NCI-H1048 (cell line): ENCODE measurements around the gene PPTC7.
"Not testable (repeated sequence)": the region's sequence is repeated elsewhere in the genome, so short reads cannot be mapped to it uniquely, and the experiment has no call there.

ENCODE experiments used
- DNase-seq: peaks from one replicate; lab custom pipeline; 2025; lab: John Stamatoyannopoulos, UW

Gene PPTC7

DNA sequence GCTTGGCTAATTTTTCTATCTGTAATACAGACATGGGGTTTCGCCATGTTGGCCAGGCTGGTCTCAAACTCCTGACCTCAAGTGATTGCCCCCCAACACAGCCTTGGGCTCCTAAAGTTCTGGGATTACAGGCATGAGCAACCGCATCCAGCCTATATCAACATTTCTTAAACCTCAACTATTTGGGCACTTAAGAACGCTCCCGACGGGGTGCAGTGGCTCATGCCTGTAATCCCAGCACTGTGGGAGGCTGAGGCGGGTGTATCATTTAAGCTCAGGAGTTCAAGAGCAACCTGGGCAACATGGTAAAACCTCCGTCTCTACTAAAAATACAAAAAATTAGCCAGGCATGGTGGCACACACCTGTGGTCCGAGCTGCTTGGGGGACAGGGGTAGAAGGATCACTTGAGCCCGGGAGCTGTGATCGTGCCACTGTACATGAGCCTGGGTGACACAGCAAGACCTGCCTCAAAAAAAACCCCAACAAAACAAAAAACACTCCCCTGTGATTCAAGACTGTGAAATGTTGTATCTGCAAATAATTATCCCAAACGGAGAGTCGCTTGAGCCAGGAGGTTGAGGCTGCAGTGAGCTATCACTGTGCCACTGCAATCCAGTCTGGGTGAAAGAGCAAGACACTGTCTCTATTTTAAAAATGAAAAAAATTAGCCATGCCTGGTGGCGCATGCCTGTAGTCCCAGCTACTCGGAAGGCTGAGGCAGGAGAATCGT, 21.5 kb downstream of the PPTC7 start:
- DNase-seq = no peak

DNA sequence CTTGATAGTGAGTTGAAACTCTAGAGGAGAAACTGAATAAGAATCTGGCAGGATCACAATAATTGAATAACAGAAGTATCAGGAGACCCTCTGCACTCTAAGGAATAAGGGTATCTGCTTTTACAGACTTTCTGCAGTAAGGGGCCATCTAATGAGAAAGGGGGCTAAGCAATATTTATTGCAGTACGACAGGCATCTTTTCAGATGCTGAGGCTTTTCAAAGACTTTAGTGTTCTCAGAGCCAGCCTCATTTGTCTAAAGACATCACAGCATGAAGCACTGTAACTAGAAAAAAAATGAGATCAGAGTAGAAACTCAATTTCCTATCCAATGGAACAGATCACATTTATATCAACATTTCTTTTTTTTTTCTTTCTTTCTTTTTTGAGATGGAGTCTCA, 22.2 kb downstream of the PPTC7 start:
- DNase-seq = no peak

DNA sequence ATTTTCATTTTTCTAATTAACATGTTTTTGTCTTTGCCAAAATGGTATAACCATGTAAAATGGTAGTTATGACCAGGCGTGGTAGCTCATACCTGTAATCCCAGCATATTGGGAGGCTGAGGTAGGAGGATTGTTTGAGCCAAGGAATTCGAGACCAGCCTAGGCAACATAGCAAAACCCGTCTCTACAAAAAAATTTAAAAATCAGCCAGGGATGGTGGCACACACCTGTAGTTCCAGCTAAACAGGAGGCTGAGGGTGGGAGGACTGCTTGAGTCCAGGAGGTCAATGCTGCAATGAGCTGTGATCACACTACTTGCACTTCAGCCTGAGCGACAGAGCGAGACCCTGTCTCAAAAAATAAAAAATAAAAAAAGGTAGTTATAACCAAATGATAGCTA, 23.1 kb downstream of the PPTC7 start:
- DNase-seq = no peak

DNA sequence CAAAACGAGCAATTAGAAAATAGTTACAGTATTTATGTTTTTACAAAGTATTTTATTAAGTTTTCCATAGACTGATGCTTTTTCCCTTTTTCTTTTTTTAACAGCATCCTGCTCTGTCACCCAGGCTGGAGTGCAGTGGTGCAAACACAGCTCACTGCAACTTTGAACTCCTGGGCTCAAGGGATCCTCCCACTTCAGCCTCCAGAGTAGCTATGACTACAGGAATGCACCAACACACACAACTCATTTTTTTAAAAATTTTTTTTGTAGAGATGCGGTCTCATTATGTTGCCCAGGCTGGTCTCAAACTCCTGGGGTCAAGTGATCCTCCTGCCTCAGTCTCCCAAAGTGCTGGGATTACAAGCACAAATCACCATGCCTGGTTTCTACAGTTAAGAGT, 24.2 kb downstream of the PPTC7 start:
- not testable (repeated sequence) for DNase-seq

DNA sequence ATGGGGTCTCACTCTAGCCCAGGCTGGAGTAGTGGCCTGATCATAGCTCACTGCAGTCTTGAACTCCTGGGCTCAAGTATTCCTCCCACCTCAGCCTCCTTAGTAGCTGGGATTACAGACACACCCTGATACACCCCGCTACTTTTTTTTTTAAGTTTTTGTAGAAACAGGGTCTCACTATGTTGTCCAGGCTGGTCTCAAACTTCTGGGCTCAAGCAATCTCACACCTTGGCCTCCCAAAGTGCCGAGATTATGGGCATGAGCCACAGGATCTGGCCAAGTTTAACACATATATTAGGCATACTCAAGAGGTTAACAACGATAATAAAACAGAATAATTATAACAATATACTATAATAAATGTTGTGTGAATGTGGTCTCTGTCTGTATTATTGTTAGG, 25.8 kb downstream of the PPTC7 start:
- DNase-seq = no peak

DNA sequence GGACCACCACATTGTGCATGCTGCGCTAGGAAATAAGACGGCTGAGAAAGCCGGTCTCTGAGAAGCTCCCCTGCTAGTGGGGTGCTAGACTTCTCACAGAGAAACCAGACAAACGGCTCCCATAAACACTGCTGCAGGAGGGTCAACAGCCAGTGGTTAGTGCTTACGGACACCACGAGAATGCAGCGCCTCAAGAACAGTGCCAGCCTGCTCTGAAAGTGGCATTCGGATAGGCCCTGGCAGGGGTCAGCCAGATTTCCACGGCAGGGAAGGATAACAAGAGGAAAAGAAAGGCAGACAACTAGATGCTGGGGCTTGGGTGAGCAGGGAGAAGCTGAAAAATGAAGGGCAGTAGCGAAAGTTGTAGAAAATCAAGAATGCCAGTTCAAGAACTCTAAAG, 26.4 kb downstream of the PPTC7 start:
- DNase-seq = no peak

DNA sequence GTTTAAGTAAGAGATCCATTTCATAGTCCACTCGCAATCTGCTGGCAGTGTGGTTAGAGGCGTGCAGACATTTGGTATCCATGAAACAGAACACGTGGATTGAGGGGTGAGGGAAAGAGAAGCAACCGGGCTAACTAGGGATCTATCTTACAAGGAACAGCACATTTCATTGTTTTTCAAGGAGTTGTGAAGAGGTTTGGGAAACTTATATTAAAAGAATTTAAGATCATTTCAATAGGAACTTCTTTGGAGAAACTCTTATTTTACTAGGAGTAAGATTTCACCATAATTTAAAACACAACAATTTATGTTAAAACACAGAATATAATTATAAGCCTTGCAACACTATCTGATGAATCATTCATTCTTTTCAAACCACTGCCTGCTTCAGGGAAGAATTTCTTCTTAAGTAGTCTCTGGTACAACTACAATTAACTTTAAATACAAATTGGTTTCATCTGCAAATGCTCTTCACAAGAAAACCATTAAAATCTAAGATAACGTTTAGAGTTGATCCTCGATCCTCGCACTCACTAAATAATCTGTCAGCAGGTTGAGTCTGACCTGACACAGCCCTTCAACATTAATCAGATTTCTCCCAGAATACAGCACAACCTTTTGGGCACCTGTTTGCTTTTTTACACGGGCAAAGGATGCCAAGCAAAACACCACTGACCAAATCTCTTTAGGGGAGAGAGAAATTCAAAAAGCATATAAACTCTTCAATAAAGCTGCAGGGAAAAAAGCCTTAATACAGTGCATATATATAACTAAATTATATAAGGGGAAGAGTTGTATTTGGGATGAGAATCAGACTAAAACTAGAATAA, 27.3 kb downstream of the PPTC7 start:
- DNase-seq = no peak

DNA sequence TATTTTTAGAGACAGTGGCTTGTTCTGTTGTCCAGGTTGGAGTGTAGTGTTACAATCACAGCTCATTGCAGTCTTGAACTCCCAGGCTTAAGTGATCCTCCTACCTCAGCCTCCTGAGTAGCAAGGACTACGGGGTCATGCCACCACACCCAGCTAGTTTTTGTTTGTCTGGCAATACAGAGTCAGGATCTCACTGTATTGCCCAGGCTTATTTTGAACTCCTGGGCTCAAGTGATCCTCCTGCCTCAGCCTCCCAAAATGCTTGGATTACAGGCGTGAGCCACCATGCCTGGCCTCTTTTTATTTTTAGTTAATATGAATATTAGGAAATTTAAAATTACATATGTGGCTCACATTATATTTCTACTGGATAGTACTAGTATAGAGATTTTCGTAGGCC, 28.9 kb downstream of the PPTC7 start:
- no peak for DNase-seq

DNA sequence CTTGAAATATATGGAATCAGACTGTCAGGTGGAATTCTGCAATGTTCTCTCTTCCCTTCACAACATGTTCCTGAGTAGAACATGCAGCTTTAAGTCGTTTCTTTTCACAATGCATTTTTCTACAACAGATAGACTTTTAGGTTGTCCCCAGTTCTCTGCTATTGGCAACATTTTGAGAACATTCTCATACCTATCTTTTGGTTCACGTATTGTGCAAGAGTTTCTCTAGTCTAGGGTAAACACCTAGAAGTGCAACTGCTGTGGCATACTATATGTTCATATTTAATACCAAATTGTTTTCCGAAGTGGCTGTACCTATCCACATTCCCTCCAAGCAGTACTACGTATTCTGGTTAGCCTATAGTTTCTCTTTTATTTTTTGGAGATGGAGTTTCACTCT, 32.1 kb downstream of the PPTC7 start:
- no peak for DNase-seq

DNA sequence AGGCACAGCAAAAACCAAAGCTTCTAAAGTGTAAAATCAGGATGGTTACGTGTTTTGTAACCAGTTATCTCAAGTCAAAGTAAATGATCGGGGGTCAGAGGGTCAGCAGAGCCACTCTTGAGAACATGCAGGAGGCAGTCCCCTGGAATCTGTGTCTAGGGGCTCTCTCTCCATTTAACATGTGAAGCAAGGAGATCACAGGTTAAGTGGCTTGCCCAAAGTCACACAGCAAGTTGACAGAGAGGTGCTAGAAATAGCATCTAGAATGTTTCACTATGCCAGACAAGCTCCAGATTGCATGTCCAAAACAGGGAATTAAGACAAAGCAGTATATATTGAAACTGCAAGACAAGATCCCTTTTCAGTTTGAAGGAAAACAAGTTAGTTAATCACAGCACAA, 33.4 kb downstream of the PPTC7 start:
- DNase-seq = no peak

DNA sequence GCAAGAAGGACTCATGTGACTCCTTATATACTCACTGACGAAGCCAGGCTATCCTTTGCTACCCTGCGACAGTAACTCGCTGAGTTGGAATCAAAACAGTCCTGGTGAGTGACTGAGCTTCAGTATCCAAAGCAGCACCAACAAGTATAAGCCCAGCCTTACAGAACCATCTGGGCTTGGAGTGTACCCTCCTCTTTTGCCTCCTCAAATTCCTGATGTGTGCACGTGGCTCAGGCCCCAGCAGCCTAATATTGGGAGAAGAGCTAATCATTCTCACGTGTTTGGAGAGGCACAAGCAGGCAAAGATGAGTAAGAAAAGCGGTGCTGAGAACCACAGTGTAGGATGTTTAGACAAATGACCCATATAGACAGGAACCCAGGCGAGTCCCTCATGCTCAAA, 34.4 kb downstream of the PPTC7 start:
- no peak for DNase-seq

DNA sequence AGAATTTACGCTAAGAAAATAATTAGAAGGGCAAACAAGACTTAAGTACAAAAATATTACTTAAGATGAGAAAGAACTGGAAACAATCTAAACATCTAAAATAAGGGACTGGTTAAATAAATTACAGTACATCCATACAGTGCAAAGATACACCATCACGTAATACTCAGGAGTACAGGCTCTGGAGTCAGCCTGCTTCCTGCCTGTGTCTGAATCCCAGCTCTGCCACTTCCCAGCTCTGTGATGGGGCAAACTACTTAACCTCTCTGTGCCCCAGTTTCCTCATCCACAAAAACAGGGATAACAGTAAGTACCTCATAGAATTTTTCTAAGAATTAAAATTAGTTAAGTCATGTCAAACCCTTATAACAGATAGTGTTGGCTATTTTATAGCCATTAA, 36.0 kb downstream of the PPTC7 start:
- DNase-seq = no peak

DNA sequence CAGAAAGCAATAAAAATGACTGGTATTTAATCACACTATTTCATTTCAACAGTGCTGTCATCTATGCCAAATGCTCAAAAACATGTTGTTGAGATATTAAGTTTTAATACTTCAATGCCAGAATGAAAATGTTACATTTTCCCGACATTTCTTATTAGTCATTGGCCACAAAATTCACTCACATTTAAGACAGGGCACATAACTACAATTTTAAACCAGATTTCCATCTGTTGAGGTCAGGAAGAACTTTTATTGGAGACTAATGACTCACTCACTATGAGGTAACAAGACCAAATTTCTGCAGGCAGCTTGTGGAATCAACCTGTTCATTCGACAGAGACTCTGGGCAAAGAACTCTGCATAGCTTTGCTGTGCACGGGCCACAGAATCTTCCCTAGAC, 36.8 kb downstream of the PPTC7 start:
- DNase-seq = no peak

DNA sequence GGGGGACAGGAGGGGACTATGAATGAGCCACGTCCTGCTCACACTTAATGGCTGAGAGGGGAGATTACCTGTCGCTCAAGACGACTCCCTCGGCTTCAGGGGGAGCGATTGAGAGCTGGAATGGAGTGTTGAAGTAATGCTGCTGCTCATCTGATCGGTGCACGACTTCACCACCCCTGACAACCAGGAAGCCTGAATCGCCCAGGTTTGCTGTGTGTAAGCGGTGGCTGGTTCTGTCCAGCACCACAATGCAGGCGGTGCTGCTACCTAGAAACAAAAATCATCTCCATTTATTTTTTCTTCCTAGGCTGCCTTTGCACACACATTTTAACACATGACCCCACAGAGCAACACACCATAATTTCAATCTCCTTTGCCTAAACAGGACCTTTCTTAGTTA, 37.3 kb downstream of the PPTC7 start:
- DNase-seq = no peak

DNA sequence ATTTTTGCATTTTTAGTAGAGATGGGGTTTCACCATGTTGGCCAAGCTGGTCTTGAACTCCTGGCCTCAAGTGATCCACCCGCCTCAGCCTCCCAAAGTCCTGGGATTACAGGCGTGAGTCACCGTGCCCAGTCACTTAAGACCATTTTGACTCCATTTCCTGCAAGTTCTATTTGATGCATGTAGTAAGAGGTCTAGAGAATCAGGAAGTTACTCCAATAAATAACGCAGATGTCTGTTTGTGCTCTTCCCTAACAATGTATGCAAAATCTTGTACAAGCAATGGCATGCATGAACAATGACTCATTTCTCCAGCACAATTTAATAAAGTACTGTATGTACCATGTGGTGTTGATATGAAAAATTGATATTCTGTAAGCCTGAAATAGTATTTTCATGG, 37.9 kb downstream of the PPTC7 start:
- DNase-seq = not testable (repeated sequence)

DNA sequence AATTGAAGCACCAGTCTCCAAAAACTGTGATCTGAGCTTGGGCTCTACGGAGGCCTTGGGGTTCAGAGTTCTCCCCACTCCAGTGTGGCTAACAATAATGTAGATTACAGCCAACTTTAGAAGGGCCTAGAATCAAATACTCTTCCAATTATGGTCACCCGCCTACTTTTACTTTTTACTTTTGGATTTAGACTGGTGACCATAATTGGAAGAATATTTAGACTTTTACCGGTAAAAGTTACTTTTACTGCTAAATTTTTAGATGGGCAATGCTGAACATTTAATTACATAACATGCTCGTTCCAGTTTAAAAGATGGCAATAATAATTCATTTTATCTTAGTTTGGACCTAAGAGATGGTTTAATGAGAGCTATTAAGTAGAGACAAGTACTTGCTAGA, 39.2 kb downstream of the PPTC7 start:
- DNase-seq = no peak

DNA sequence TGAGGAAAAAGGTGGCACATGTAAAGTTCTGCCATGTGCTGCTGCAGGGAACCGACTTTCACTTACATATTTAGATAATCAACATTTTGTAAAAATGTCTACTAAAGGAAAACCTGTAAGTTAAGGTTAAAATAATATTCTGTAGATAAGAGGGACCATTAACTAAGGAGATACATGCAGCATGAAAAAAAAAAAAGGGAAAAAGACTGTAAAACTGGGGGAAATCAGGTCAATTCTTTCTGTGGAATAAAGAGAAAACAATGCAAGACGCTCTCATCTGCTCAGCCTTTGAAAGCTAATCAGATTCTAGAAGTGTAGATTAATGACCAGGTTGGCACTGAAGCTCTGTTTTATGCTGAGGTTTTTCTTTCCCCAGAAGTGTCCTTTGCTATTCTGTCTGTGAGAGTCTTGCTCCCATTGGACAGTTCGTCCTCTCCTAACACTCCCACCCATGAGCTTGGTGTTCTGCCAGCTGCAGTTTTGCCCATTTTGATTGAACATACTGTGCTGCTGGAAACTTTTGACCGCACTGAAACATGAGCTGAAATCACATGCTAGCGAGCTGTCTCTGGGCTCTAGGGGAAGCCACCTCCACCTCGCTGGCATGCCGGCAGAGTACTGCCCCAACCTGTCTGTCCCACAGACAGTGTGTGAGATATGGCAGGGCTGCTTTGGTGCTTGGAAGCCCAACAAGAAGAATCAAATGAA, 39.7 kb downstream of the PPTC7 start:
- no peak for DNase-seq

DNA sequence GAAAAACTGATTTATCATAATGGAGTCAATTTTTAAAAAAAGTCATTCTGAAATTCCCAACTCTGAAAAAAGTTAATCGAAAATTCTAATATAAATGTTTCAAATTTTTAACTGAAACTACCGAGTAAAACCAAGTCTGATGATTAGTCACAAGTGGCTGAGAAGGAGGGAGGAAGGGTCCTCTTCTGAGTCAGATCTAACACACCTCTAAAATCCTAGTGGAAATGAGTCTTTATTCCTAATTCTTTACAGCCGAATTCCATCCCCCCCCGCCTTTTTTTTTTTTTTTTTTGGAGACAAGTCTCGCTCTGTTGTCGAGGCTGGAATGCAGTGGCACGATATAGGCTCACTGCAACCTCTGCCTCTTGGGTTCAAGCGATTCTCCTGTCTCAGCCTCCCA, 43.1 kb downstream of the PPTC7 start:
- no peak for DNase-seq

DNA sequence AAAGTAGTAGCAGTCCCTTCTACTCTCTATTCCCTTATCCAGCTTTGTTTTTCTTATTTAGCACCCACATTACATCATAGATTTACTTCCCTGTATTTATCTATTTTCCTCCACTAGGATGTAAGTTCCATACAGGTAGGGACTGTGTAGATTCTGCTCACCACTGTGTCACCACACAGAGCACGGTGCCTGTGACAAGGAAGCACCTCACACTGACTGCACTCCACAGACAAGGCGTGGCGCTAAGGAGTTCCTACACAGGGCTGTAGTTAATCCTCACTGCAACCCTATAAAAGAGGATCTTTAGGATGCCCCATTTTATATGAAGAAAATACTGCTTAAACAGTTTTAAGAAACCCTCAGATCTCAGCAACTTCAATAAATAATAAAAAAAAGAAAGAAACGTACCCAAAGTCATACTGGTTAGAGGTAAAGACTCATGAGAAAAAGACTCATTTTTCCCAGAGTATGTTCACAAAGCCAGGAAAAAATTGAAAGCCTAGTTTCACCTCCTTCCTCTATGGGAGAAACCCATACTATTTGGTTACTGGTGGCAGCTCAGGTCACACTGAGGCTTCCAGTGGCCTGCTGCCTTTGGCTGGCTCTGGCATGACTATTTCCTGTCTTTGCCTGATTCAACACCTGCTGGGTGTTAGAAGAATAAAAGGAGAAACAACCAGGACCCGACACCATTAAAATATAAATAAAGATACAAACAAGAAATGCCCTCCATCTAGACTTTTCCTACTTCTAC, 44.1 kb downstream of the PPTC7 start:
- no peak for DNase-seq

DNA sequence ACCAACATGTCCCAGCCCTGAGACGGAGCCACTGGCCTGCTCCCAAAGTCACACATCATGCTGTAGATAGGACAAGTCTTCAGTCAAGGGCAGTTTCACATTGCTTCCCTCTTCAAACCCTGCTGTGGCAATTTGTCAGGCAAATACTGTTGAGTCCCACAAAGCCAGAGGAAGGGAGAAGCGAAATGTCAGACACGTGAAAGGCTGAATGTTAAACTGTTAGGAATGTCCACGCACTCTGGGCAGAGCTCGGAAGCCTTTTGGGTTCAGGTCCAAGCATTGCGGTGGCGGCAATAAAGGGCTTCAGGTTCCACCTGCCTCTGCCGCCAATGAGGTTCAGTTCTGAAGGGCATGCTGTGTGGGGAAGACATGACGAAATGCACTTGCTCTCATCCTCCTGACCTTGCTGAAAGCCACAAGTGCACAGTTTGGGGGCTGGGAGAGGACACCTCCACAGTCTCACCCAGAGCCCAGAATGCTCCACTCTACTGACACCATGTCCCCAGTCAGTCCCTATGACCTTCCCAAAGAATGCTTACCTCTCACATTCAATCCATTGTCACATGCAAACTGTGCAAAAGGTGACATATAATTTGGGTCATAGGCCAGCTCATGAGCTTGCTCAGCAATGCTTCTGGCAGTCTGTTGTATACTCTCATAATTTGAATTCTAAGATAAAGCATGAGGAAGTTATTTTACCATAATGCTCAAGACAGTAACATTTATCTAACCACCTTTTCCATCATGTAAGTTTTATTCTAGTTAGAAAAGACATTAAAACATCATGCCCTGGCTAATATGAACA, 45.3 kb downstream of the PPTC7 start:
- no peak for DNase-seq

DNA sequence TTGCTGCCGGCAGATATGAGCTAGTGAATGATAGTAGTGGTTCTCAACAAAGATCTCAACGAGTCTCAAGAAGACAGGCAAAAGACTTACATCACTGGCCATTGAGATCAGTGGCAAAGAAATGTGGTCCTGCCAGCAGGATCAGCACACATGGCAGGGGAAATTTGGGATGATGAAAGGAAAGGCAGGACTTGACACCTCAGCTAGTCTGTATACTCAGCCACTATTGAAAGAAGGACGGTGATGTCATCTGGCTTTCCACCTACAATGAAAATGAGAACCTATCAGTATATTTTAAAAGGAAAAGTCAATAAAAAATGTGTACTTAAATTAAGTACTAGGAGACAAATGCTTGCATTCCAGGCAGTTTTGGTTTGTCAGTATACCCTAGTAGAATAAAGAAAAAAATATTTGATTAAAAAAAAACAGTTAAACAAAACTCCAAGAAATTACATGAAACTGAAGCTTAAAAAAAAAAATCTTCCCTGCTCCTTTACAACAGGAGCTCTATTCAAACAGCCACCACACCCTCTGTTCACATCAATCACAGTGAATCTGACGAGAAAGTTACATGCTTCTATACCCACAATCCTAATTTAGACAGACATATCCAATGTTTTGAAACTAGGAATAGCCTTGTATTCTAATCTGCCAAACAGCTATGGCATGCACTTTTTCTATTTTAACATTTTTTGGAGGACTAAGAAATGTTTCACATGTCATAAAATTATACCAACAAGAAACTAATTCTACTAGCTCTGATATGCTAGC, 46.1 kb downstream of the PPTC7 start:
- DNase-seq = no peak
